B cell (primary cell): ENCODE data around the gene CAMK2B. TPM values are rescaled to one million over a fixed set of nuclear protein-coding genes. Genes with fewer than 3 reads are reported as not detected.

Source experiments
- ATAC-seq: fragments of 200-7000 bp; cut with Tn5 transposase; one replicate; pipeline ENCODE4 v1.10.0; 2021; ENCODE audit warnings: low read depth, mild to moderate bottlenecking, moderate number of reproducible peaks, moderate library complexity
- CTCF ChIA-PET: fragments of 350-600 bp; sonication (Branson Sonifier 250); formaldehyde crosslinking; loops from one replicate; lab custom pipeline; 2021; ENCODE audit warnings: antibody characterized with exemption, inconsistent platforms; lab: Charles Lee
- POLR2A ChIA-PET: fragments of 350-600 bp; sonication (Branson Sonifier 250); formaldehyde crosslinking; loops from one replicate; lab custom pipeline; 2021; ENCODE audit warnings: antibody characterized with exemption; lab: Charles Lee
- DNase-seq: peaks from one replicate; pipeline ENCODE4 v3.0.0; 2013
- H2AFZ ChIP-seq: 2 replicates; pipeline ENCODE4 v1.6.1; 2012; ENCODE audit warnings: mild to moderate bottlenecking, low read depth, low read length; ENCODE audit not compliant: insufficient read depth, poor library complexity, severe bottlenecking
- H3K27ac ChIP-seq, 2 donors: 1 replicate in 1 of 2; 2 replicates in 1 of 2; pipeline ENCODE4 v1.5.1; 2012 to 2013; ENCODE audit warnings: low read length in 2 of 2, mild to moderate bottlenecking in 2 of 2, moderate library complexity in 1 of 2
- H3K27me3 ChIP-seq, 4 experiments: fragments of 200-600 bp in 1 of 4; sonication (generic) in 1 of 4; replicated peaks in 1 of 4; 1 replicate in 2 of 4; 2 replicates in 2 of 4; pipeline versions ENCODE4 v1.6.1 to v1.7.0; 2013 to 2016; ENCODE audit warnings: low read length in 3 of 4, mild to moderate bottlenecking in 2 of 4, mixed read lengths in 1 of 4, moderate library complexity in 1 of 4; ENCODE audit not compliant: insufficient read depth in 4 of 4, control insufficient read depth in 3 of 4; ENCODE audit errors: control extremely low read depth in 1 of 4
- H3K36me3 ChIP-seq, 2 experiments: replicated peaks in 1 of 2; 1 replicate in 1 of 2; 2 replicates in 1 of 2; pipeline versions ENCODE4 v1.6.1 to v1.7.1; 2013; ENCODE audit warnings: low read length in 1 of 2; ENCODE audit not compliant: insufficient read depth in 2 of 2, control insufficient read depth in 1 of 2; ENCODE audit errors: control extremely low read depth in 1 of 2, extremely low read depth in 1 of 2
- H3K4me1 ChIP-seq, 2 donors: fragments of 200-600 bp in 1 of 2; sonication (generic) in 1 of 2; 1 replicate in 1 of 2; 2 replicates in 1 of 2; pipeline versions ENCODE4 v1.5.1 to v1.6.1; 2013 to 2017; ENCODE audit warnings: low read length in 2 of 2; ENCODE audit not compliant: control insufficient read depth in 2 of 2, insufficient read depth in 2 of 2
- H3K4me2 ChIP-seq: replicated peaks from 2 replicates; pipeline ENCODE3; 2012; ENCODE audit warnings: mild to moderate bottlenecking, low read depth, low read length; ENCODE audit not compliant: poor library complexity, severe bottlenecking
- H3K4me3 ChIP-seq, 5 experiments: fragments of 200-600 bp in 1 of 5; sonication (generic) in 1 of 5; 1 replicate in 3 of 5; 2 replicates in 2 of 5; pipeline versions ENCODE4 v1.5.1 to v1.7.0; 2011 to 2016; ENCODE audit warnings: low read length in 4 of 5, mild to moderate bottlenecking in 4 of 5, low read depth in 2 of 5, control low read depth in 1 of 5, moderate library complexity in 1 of 5; ENCODE audit not compliant: insufficient read depth in 1 of 5; ENCODE audit errors: control extremely low read depth in 1 of 5, extremely low read depth in 1 of 5
- H3K79me2 ChIP-seq: fragments of 200-600 bp; sonication (generic); one replicate; pipeline ENCODE4 v1.6.0; 2016; ENCODE audit warnings: low read length; ENCODE audit not compliant: control insufficient read depth, insufficient read depth
- H3K9ac ChIP-seq: fragments of 200-600 bp; sonication (generic); 2 replicates; pipeline ENCODE4 v1.6.1; 2017; ENCODE audit warnings: mild to moderate bottlenecking, low read length, moderate library complexity
- H3K9me3 ChIP-seq, 3 donors: one replicate each; pipeline versions ENCODE4 v1.6.1 to v1.7.1; 2013; ENCODE audit warnings: low read length in 2 of 3; ENCODE audit not compliant: control insufficient read depth in 2 of 3, insufficient read depth in 1 of 3; ENCODE audit errors: control extremely low read depth in 1 of 3
- H4K20me1 ChIP-seq: 2 replicates; pipeline ENCODE4 v1.6.0; 2012; ENCODE audit warnings: mild to moderate bottlenecking, low read length; ENCODE audit not compliant: insufficient read depth, control insufficient read depth, poor library complexity, severe bottlenecking
- H3K27ac Mint-ChIP-seq: one replicate; pipeline ENCODE4 v1.8.0; 2021; ENCODE audit warnings: mixed read lengths
- H3K27me3 Mint-ChIP-seq: one replicate; pipeline ENCODE4 v1.8.0; 2021; ENCODE audit warnings: mixed read lengths
- H3K4me1 Mint-ChIP-seq: one replicate; pipeline ENCODE4 v1.8.0; 2021; ENCODE audit warnings: mixed read lengths
- H3K4me3 Mint-ChIP-seq: one replicate; pipeline ENCODE4 v1.8.0; 2021; ENCODE audit warnings: mixed read lengths
- H3K9me3 Mint-ChIP-seq: one replicate; pipeline ENCODE4 v1.8.0; 2022; ENCODE audit warnings: mixed read lengths; ENCODE audit not compliant: insufficient read depth
- CTCF ChIP-seq: fragments of 200-600 bp; IDR thresholded peaks from one replicate; pipeline ENCODE4 v1.8.0; 2022; ENCODE audit warnings: antibody characterized with exemption, mild to moderate bottlenecking
- EZH2 ChIP-seq: IDR thresholded peaks from 2 replicates; pipeline ENCODE4 v1.6.1; 2012; ENCODE audit warnings: borderline replicate concordance, low read depth, mild to moderate bottlenecking, moderate library complexity, low read length; ENCODE audit not compliant: insufficient read depth, poor library complexity, severe bottlenecking
- WGBS: methylation state at CpG from one replicate; pipeline ENCODE4 v1.1.5; 2013; ENCODE audit warnings: missing lambda C conversion rate; ENCODE audit not compliant: insufficient coverage; 5-methylcytosine and 5-hydroxymethylcytosine counted together
- intact Hi-C: fragments of 100-400 bp; cut with micrococcal nuclease; formaldehyde crosslinking; loops from one replicate; pipeline ENCODE4 v1.10.0; 2022
- polyA plus RNA-seq: library from polyadenylated mRNA; depleted of rRNA; stranded (reverse); fragments of >200 nt; gene quantifications from 2 replicates; pipeline ENCODE4 v1.2.3, GENCODE V29; 2012
- total RNA-seq, 2 donors: library from RNA; stranded (reverse); fragments of 120-200 nt in 1 of 2; gene quantifications; 1 replicate in 1 of 2; 2 replicates in 1 of 2; pipeline versions ENCODE4 v1.2.3 to v1.2.4, GENCODE V29; 2013 to 2022

Gene CAMK2B
- total and polyA plus RNA-seq, 2 donors (not counting 1 experiment from before 2014, with no cell fraction given): 0.42 TPM; not detected in 1

- H3K27me3 Mint-ChIP-seq: peaks cover 11% of the 10 kb centered on the region
- intact Hi-C loops: no loop called here
These were observed 52.9 kb downstream of the CAMK2B start for GRCh38 chr7:44272456-44272855.

GRCh38 chr7:44269943-44270493 lies 55.4 kb downstream of the CAMK2B start:
- POLR2A ChIA-PET: no interaction called here
- H3K27ac ChIP-seq: no peak overlapping the region
- H3K4me1 ChIP-seq: no peaks in the 10 kb centered on the region
- CTCF ChIA-PET: no interaction called here
- H3K36me3 ChIP-seq: no peaks in the 10 kb centered on the region
- H3K27me3 ChIP-seq: no peaks in the 10 kb centered on the region
- peaks cover 13% of the 10 kb centered on the region for H3K27me3 Mint-ChIP-seq
- intact Hi-C loops: no loop called here
- no peaks in the 10 kb centered on the region for H4K20me1 ChIP-seq
- H3K79me2 ChIP-seq: no peaks in the 10 kb centered on the region
- ATAC-seq: no peak
- H2AFZ ChIP-seq: no peak overlapping the region
- H3K4me1 Mint-ChIP-seq: no peaks in the 10 kb centered on the region
- no peak for DNase-seq
- no peak overlapping the region for H3K4me3 ChIP-seq
- no peak overlapping the region for H3K27ac Mint-ChIP-seq
- TF ChIP-seq EZH2: no peak
- no peak for TF ChIP-seq CTCF
- H3K9me3 Mint-ChIP-seq: no peaks in the 10 kb centered on the region
- H3K4me3 Mint-ChIP-seq: no peak overlapping the region
- H3K9me3 ChIP-seq: no peaks in the 10 kb centered on the region
- no peak overlapping the region for H3K4me2 ChIP-seq
- 98% methylated on average over 5 of the region's 7 CpGs for WGBS
- no peak overlapping the region for H3K9ac ChIP-seq

More at GRCh38 chr7:44272456-44272855, 52.9 kb downstream of the CAMK2B start:
- TF ChIP-seq EZH2: no peak
- Histone ChIP-seq H3K27me3 (peaks cover 0 to 2% (median 0%) of the 10 kb centered on the region in 4 experiments), H3K9me3 (no peaks in the 10 kb centered on the region), H3K4me1 (no peaks in the 10 kb centered on the region), H3K9ac (no peak overlapping the region), H3K4me3 (no peak overlapping the region), H3K4me2 (no peak overlapping the region), H2AFZ (no peak overlapping the region), H3K36me3 (no peaks in the 10 kb centered on the region), H3K79me2 (no peaks in the 10 kb centered on the region), H4K20me1 (no peaks in the 10 kb centered on the region), H3K27ac (no peak overlapping the region)
- CTCF ChIA-PET: no interaction called here
- POLR2A ChIA-PET: no interaction called here
- H3K4me3 Mint-ChIP-seq: no peak overlapping the region
- WGBS: 95% methylated on average over 7 of the region's 7 CpGs
- DNase-seq (no peak), ATAC-seq (no peak)
- no peaks in the 10 kb centered on the region for H3K9me3 Mint-ChIP-seq
- H3K4me1 Mint-ChIP-seq: no peaks in the 10 kb centered on the region
- H3K27ac Mint-ChIP-seq: no peak overlapping the region
